HG03095 (cell line): ENCODE measurements around the gene NEXMIF.
"Not testable (repeated sequence)": the region's sequence is repeated elsewhere in the genome, so short reads cannot be mapped to it uniquely, and the experiment has no call there.

Experiments
- ATAC-seq: cut with Tn5 transposase; IDR thresholded peaks from one replicate; pipeline ENCODE4 v1.9.1; 2021; ENCODE audit warnings: moderate library complexity; ENCODE audit not compliant: unreplicated experiment

Gene NEXMIF

GRCh38 chrX:74797338-74797887 is 127.8 kb downstream of the NEXMIF start:
- no peak for ATAC-seq

- ATAC-seq = no peak
Observed at GRCh38 chrX:74788545-74789086, 136.6 kb downstream of the NEXMIF start.

GRCh38 chrX:74784629-74785028 is 140.6 kb downstream of the NEXMIF start:
- no peak for ATAC-seq

DNA sequence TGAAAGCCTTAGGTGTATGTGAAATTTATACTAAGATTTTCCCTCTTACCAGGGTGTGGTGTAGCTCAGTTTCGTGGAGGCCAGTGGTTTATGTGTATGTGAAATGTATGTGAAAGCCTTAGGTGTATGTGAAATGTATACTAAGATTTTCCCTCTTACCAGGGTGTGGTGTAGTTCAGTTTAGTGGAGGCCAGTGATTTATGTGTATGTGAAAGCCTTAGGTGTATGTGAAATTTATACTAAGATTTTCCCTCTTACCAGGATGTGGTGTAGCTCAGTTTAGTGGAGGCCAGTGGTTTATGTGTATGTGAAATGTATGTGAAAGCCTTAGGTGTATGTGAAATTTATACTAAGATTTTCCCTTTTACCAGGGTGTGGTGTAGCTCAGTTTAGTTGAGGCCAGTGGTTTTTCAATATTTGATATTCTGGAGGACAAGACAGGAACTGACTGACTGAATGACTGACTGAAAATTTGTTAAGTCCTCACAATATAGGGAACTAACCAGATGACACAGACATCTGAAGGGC is 143.7 kb downstream of the NEXMIF start:
- peak; percentile 61 for ATAC-seq

DNA sequence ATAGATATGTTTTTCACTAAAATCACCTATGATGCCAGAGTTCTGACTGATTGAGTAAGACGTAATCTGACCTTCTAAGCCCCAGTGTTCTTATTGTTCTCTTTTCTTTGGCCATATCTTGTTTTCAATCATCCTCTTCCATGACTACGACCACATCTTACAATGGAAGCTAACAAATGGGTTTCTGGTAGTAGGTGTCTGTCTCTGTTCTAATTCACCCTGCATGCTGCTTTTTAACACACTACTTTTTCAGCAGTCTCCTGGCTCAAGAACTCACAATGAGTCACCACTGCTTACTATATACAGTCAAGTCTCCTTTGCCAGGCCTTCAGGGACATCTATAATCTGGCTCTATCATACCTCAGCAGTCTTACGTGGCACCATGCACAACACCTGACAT is 146.1 kb downstream of the NEXMIF start:
- ATAC-seq = no peak

GRCh38 chrX:74774988-74775387 is 150.3 kb downstream of the NEXMIF start:
- ATAC-seq = no peak

DNA sequence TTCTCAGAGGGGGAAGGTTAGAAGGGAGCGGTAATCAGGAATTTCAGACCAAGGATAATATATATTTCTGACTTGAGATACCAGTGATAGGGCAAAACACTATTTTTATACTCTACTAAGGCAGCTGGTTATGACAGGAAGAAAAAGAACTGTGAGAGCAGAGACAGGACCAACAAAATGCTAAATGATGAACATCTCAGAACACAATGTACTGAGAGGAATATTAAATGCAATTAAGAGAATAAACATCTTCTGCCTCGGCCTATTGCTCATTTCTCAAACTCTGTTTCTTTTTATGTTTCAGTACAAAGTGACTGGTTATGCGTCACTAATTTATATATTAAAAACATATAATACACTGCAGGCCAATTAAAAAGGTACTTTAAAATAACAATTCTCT is 188.8 kb downstream of the NEXMIF start:
- no peak for ATAC-seq

DNA sequence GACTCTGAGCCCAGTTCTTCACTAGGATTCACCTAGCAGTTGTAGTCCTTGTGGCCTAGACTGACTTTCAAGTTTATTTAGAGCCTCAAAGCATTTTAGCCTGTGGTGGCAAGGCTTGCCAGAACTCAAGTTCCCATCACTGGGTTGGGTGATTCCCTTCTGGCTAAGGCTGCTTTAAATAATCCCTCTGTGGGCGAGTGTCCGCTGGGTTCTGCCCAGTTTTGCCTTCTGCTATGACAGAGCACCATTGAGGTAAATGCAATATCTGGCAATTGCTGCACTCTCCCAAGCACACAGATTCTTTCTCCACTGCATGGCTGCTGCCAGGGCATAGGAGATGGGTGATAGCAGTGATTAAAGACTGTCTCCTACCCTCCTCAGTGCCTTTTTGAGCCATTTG is 220.0 kb downstream of the NEXMIF start:
- ATAC-seq = no peak

DNA sequence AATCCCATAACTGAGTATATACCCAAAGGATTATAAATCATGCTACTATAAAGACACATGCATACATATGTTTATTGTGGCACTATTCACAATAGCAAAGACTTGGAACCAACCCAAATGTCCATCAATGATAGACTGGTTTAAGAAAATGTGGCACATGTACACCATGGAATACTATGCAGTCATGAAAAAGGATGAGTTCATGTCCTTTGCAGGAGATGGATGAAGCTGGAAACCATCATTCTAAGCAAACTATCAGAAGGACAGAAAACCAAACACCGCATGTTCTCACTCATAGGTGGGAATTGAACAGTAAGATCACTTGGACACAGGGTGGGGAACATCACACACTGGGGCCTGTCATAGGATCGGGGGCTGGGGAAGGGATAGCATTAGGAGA is 223.9 kb downstream of the NEXMIF start:
- not testable (repeated sequence) for ATAC-seq

DNA sequence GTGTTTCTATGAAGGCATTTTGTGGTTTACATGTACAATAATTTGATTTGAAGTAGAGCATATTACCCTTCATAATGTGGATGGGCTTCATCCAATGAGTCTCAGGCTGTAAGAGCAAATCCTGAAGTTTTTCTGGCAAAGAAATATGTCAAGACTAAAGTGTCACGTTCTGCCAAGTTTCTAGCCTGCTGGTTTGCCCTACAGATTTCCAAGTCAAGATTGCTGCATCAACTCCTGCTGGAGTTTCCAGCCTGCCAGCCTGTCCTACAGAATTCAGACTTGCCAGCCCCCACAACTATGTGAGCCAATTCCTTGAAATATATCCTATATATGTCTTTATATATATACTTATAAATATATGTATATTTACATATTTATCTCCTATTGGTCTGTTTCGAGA is 240.8 kb downstream of the NEXMIF start:
- no peak for ATAC-seq
